ENCODE measurements around the gene MRPL9.

- TF ChIP-seq CTCF (conservative IDR thresholded peaks at IDR 0.05) (no peak), EZH2 (IDR thresholded peaks at IDR 0.05; ENCODE audit: low read depth) (no peak)
These were observed 24.4 kb upstream of the MRPL9 start for GRCh38 chr1:151787689-151788088.

Measured in PC-9 (cell line).